Brain microvascular endothelial cell (primary cell): ENCODE measurements around the gene CDH13.

Experiments used
- DNase-seq: peaks from one replicate; pipeline ENCODE4 v3.0.0-alpha.2; 2020
- H3K27ac ChIP-seq: fragments of 250-450 bp; sonication (Bioruptor Pico); 2 replicates; pipeline ENCODE4 v1.5.1; 2020; ENCODE audit warnings: mild to moderate bottlenecking, moderate library complexity
- H3K27me3 ChIP-seq: fragments of 250-450 bp; sonication (Bioruptor Pico); replicated peaks from 2 replicates; pipeline ENCODE4 v1.5.1; 2020; ENCODE audit warnings: mild to moderate bottlenecking
- H3K36me3 ChIP-seq: fragments of 250-450 bp; sonication (Bioruptor Pico); replicated peaks from 2 replicates; pipeline ENCODE4 v1.5.1; 2020; ENCODE audit warnings: mild to moderate bottlenecking
- H3K4me3 ChIP-seq: 2 replicates; pipeline ENCODE4 v1.5.1; 2011; ENCODE audit warnings: low read depth, mild to moderate bottlenecking, control low read depth, low read length, moderate library complexity
- in situ Hi-C: cut with HindIII; loops from 2 replicates; pipeline ENCODE4 v1.10.0; 2017; ENCODE audit warnings: low sequenced_read_pairs, low pct_ligation_motif_present
- TF ChIP-seq, protein P1 (sequence below): IDR thresholded peaks from 2 replicates; pipeline ENCODE4 v1.5.1; 2011; ENCODE audit warnings: low read depth, mild to moderate bottlenecking, moderate library complexity, low read length, control low read depth, inconsistent platforms; ENCODE audit errors: missing control alignments

Gene CDH13

GRCh38 chr16:82601989-82602640, 24.7 kb upstream of the CDH13 start:
- TF ChIP-seq, protein P1, sequence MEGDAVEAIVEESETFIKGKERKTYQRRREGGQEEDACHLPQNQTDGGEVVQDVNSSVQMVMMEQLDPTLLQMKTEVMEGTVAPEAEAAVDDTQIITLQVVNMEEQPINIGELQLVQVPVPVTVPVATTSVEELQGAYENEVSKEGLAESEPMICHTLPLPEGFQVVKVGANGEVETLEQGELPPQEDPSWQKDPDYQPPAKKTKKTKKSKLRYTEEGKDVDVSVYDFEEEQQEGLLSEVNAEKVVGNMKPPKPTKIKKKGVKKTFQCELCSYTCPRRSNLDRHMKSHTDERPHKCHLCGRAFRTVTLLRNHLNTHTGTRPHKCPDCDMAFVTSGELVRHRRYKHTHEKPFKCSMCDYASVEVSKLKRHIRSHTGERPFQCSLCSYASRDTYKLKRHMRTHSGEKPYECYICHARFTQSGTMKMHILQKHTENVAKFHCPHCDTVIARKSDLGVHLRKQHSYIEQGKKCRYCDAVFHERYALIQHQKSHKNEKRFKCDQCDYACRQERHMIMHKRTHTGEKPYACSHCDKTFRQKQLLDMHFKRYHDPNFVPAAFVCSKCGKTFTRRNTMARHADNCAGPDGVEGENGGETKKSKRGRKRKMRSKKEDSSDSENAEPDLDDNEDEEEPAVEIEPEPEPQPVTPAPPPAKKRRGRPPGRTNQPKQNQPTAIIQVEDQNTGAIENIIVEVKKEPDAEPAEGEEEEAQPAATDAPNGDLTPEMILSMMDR, result no peak
- in situ Hi-C loops, result no loop called here
- no peak for DNase-seq
- Histone ChIP-seq H3K27me3 (no peaks in the 10 kb centered on the region), H3K4me3 (no peak overlapping the region), H3K36me3 (no peaks in the 10 kb centered on the region), H3K27ac (no peak overlapping the region)

DNA sequence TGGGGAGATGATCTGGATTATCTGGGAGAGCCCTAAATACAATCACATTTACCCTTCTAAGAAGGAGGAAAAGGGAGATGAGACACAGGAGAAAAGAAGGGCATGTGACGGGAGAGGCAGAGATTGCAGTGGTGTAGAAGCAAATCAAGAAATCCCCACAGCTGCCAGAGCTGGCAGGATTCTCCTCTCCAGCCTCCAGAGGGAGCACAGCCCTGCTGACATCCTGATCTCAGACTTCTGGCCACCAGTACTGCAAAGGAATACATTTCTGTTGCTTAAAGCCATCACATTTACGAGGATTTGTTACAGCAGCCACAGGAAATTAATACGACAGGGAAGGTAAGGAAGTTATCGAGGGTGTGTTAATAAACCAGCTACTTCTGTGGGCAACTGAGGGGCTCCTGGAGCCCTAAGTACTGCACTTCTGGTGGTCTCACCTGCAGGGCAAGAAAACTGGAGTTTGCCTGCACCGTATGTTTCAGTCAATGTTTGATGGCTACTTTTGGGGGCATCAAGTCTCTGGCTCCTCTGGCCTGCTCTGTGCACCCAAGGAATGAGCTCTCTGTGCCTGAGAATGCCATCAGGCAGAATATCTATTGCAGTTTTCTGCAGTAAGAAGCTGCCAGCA, 22.9 kb upstream of the CDH13 start:
- H3K27me3 ChIP-seq, result no peaks in the 10 kb centered on the region
- in situ Hi-C loops, result no loop called here
- H3K4me3 ChIP-seq, result no peak overlapping the region
- no peak overlapping the region for H3K27ac ChIP-seq
- H3K36me3 ChIP-seq, result no peaks in the 10 kb centered on the region
- peak; percentile 59 for DNase-seq
- TF ChIP-seq, protein P1, result peak; percentile 93

GRCh38 chr16:82605076-82605475, 21.7 kb upstream of the CDH13 start:
- H3K36me3 ChIP-seq, result no peaks in the 10 kb centered on the region
- H3K27me3 ChIP-seq, result no peaks in the 10 kb centered on the region
- DNase-seq, result no peak
- TF ChIP-seq, protein P1, result no peak
- in situ Hi-C loops, result no loop called here
- H3K4me3 ChIP-seq, result no peak overlapping the region
- no peak overlapping the region for H3K27ac ChIP-seq

GRCh38 chr16:82605863-82606620, 20.7 kb upstream of the CDH13 start:
- Histone ChIP-seq H3K36me3 (no peaks in the 10 kb centered on the region), H3K4me3 (no peak overlapping the region), H3K27ac (no peak overlapping the region), H3K27me3 (no peaks in the 10 kb centered on the region)
- in situ Hi-C loops, result no loop called here
- DNase-seq, result no peak
- TF ChIP-seq, protein P1, result no peak

DNA sequence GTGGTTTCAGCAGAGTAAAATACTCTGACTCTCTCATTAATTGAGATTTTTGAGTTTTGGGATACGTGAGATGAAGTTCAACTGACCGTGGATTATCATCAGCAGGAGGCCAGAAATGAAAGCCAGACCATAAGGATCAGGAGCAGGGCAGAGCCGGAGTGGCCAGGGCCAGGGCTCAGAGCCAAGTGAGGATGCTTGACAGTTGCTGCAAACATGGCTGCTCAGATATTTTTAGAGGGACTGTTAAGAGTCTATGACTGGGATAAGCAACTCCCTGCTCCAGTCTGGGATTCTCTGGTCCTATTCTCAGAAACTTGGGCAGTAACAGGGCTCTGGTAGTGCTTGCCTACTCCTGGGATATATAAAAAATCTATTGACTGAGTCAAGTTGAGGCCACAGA, 17.6 kb upstream of the CDH13 start:
- Histone ChIP-seq H3K27ac (no peak overlapping the region), H3K36me3 (no peaks in the 10 kb centered on the region), H3K27me3 (no peaks in the 10 kb centered on the region), H3K4me3 (no peak overlapping the region)
- in situ Hi-C loops, result no loop called here
- TF ChIP-seq, protein P1, result no peak
- no peak for DNase-seq
